Measurements from ENCODE around the gene PSMB1. TPM values are rescaled to one million over a fixed set of nuclear protein-coding genes. Genes with fewer than 3 reads are reported as not detected.

The PSMB1 gene
- total RNA-seq, 1 donor from 2014 or later = 139 TPM

DNA sequence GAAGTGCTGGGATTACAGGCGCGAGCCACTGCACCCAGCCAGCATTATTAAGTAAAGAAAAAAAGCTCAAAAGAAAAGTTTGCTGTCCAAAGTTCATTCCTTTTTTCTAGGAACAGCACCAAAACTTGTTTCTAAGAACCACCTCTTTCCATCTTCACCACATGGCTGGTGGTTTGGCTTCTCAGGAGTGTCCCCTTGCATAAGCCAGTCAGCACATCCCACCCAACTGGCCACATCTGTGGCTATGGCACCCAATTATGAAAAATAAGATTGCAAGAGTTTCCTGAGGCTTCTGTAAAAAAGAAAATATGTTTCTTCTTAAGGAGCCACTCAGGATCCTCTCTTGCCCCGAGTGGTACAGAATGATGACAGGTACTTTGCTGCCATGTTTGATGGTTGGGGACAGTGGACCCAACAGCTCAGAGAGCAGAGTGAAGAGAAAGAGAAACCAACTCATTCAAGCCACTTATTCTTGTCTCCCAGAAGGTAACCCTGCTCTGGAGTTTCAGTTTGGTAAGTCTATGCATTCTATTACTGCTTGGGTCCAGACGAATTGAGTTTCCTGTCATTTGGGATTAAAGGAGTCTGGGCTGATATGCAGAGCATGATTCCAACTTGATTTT lies 65.3 kb downstream of the PSMB1 start:
- no peak overlapping the region for H3K27ac Mint-ChIP-seq (ENCODE audit: unreplicated experiment)
- TF ChIP-seq, protein P1, sequence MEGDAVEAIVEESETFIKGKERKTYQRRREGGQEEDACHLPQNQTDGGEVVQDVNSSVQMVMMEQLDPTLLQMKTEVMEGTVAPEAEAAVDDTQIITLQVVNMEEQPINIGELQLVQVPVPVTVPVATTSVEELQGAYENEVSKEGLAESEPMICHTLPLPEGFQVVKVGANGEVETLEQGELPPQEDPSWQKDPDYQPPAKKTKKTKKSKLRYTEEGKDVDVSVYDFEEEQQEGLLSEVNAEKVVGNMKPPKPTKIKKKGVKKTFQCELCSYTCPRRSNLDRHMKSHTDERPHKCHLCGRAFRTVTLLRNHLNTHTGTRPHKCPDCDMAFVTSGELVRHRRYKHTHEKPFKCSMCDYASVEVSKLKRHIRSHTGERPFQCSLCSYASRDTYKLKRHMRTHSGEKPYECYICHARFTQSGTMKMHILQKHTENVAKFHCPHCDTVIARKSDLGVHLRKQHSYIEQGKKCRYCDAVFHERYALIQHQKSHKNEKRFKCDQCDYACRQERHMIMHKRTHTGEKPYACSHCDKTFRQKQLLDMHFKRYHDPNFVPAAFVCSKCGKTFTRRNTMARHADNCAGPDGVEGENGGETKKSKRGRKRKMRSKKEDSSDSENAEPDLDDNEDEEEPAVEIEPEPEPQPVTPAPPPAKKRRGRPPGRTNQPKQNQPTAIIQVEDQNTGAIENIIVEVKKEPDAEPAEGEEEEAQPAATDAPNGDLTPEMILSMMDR (IDR thresholded peaks at IDR 0.05) = no peak
- no peak for DNase-seq (ENCODE audit: extremely low spot score, unreplicated experiment)
- H3K36me3 Mint-ChIP-seq (ENCODE audit: unreplicated experiment) = no peaks in the 10 kb centered on the region
- peaks cover 3% of the 10 kb centered on the region for H3K4me1 Mint-ChIP-seq (ENCODE audit: unreplicated experiment)
- H3K9me3 Mint-ChIP-seq (ENCODE audit: unreplicated experiment) = peaks cover 1% of the 10 kb centered on the region
- H3K27me3 Mint-ChIP-seq (ENCODE audit: unreplicated experiment) = no peaks in the 10 kb centered on the region
- H3K4me3 Mint-ChIP-seq (ENCODE audit: unreplicated experiment) = no peak overlapping the region

DNA sequence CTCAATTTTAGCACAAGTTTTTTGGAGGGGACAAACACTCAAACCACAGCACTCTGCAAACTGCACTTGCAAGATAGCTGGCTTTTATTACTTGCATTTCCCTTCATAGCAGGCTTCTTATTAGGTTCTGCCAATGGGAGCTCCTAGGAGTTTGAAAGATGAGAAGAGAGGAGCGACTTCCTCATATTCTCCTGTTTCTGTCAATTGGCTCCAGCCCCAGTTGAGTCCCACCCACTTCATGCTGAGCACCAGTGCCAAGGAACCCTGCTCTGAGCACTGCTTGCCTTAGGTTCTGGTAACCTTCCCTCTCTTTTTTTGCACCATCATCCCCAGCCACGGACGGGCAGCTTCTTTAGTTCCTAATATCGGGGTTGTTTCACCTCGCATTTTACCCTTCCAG lies 67.9 kb downstream of the PSMB1 start:
- Mint-ChIP-seq H3K27me3 (ENCODE audit: unreplicated experiment) (peaks cover 12% of the 10 kb centered on the region), H3K27ac (ENCODE audit: unreplicated experiment) (no peak overlapping the region), H3K36me3 (ENCODE audit: unreplicated experiment) (no peaks in the 10 kb centered on the region), H3K4me3 (ENCODE audit: unreplicated experiment) (no peak overlapping the region), H3K4me1 (ENCODE audit: unreplicated experiment) (peaks cover 2% of the 10 kb centered on the region), H3K9me3 (ENCODE audit: unreplicated experiment) (peaks cover 7% of the 10 kb centered on the region)
- TF ChIP-seq, protein P1 (IDR thresholded peaks at IDR 0.05) = no peak
- DNase-seq (ENCODE audit: extremely low spot score, unreplicated experiment) = no peak

Other genes with a start within 250 kb of the PSMB1 start
- gene FAM120B, start 246.5 kb downstream of the PSMB1 start, total RNA-seq = 34.0 and 36.9 TPM in 2 replicates
- gene TBP, start 1.1 kb upstream of the PSMB1 start, total RNA-seq = 16.0 and 20.4 TPM in 2 replicates
- gene PDCD2, start 31.3 kb upstream of the PSMB1 start, total RNA-seq = 52.9 and 60.7 TPM in 2 replicates